DMS 273 treated with DMSO at 0.1 percent for 48 hours (cell line): ENCODE measurements around the gene DLGAP1.
A peak's percentile ranks its signal among the peaks of the same experiment; 100 is the strongest.
"Not testable (repeated sequence)": the region's sequence is repeated elsewhere in the genome, so short reads cannot be mapped to it uniquely, and the experiment has no call there.

Source experiments
- DNase-seq: peaks from one replicate; lab custom pipeline; 2025; lab: John Stamatoyannopoulos, UW

Gene DLGAP1

DNA sequence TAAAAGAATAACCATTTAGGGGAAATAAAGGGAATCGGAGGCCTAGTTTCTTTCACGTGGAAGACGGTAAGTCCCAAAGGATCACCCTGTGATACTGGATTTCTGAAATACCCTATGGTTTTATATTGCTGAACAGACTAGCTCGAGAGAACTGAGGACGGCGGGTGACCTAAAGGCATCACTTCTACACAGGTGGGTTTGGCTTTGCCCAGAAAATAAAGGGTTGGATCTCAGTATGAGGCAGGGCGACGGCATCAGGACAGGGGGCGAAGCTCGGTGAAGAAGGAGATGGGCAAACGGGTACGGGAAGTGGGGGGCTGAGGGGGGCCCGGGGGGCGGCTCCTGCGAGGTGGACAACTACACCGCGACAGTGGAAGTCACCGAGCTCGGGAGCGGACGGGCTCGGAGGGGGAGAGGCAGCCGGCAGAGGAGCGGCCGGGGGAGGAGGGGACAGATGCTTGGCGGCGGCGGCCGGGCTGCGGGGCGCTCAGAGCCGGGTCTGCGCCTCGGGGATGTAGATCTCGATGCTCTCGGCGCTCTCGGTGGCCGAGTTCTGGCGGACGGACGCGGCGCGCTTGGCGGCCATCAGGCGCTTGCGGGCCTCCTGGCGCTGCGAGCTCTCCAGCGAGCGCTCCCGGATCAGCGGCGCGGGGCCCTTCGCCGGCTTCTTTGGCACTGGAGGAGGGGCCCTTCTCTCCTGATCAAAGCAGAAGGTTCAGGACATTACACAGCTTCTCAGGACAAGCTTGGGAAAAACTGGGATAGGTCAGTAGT is 956.2 kb downstream of the DLGAP1 start:
- no peak for DNase-seq

DNA sequence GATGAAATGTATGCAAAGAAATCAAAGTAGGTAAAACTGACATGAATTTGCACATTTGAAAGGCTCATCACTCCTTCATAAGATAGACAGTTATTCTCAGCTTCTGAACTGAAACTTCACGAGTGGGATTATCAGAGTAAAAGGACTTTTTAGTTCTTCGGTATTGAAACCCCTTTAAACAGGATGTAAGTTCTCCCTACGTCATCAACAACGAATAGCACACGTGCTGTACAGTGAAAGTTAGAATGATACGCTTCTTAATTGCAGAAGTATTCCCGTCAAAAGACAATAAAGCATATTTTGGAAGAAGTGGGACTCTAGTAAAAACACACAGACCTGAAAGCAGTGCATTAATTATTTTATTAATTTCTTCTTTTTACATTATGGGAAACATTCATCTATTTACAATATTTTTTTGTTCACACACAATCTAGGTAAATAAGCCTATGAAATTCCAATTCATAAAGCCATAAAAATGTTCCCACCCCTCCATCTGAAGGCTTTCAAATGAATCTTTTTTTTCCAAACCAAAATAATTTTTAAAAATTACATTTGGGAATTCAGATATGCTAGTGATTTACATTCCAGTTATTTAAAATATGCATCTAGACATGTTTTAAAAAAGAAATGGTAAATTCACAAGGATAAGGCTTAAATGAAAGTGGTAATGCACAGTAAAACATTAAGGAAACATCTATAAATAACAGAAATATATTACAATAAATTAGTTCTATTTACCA is 959.2 kb downstream of the DLGAP1 start:
- DNase-seq, result no peak

DNA sequence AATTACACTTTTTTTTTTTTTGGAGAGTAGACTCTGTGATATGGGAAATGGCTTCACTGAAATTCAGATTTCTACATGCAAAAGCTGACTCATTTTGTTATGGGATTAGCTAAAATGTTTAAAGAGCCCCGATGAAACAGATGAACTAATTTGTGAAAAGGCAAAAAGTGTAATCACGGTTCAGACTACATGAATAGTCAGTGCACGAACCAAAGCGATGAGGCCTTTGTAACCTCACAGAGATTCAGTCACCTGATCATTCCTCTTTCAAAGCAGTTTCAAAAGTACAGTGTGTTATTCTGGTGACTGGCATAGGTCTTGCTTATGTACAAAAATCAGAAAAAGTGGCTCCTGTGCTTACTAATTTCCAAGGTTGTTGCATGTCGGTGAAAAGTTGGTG is 960.5 kb downstream of the DLGAP1 start:
- DNase-seq, result no peak

DNA sequence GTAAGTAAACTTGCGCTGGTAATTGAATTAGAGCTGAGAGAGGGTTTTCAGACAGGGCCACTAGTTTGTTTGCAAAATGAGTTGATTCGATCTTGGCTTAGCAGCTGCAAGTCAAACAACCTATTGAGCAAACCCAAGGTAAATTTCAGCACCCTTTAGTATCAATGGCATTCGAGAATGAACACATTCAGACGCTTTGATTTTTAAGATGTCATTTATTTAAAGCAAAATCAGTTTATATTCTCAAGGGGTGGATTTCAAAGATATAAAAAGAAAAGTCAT is 960.9 kb downstream of the DLGAP1 start:
- DNase-seq, result no peak

DNA sequence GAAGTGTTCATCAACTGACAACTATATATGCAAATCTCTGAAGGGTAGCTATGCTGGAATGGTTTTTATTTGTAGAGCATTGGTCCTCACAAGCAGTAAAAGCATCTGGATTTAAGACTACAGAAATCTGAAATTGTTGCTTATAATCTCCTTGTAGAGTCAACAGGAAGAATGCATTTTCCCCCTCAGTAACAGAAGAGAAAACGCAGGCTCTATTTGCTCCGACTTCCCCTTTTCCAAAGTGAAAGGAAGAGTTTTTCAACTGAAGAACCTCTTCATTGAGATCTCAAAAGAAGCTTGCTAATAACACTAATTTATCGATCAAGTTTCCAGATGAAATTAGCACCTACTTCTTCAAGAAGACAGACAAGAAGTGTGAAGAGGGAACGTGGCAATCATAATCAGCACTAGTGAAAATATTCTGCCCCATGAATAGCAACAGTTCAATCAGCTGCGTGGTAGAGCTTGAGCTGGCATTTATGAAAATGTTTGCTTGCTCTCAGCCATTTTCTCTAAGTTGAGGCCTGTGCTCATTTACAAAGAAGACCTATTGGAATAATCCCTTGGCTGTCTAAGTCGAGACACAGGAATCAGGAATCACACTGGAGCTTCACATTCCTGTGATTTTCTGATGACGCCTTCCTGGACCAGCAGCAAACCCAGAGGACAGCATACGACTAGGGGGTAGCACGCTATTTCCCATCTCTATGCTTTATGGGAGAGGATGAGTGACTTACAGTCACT is 961.4 kb downstream of the DLGAP1 start:
- no peak for DNase-seq

DNA sequence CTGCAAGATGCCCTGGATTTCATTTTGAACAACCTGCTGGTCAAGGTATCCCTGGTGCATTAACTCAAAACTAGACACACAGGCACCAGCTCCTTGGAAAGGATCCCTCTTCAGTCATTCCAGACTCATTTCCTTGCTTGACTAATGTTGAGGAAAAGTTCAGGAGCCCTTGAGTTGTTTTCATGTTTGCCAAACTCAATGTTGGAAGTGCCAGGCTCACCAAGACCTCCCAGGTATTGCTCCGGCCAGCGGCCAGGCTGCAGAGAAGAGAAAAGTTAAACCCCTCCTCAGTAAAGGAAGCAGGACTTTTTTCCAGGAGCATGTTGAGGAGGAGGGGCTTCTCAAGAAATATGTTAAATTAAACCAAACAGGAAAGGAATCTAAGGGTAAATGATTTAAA is 962.4 kb downstream of the DLGAP1 start:
- no peak for DNase-seq

DNA sequence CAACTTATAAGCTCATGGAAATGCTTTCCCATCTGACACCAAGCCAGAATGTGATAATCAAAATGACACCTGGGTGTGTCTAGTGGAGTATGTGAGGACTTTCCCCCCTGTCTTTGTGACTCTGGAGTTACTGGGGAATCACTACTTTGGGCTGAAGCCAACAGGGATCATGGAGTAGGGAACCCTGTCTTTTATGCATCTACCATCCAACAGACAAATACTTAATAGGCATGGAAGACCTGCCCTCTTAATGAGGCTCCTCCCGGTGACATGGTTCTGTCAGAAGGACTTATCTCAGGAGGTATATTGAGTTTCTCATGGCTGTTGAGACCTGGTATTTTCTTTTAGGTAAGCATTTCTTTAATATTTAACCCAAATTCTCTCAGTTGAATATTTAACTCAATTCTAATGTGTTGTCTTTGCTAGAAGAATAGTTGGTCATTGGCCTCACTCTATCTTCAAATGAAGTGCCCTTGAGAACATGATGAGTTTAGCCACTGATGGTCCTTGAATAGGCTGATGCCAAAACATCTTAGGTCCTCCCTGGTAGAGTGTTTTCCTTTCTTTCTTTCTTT is 963.0 kb downstream of the DLGAP1 start:
- DNase-seq, result no peak

DNA sequence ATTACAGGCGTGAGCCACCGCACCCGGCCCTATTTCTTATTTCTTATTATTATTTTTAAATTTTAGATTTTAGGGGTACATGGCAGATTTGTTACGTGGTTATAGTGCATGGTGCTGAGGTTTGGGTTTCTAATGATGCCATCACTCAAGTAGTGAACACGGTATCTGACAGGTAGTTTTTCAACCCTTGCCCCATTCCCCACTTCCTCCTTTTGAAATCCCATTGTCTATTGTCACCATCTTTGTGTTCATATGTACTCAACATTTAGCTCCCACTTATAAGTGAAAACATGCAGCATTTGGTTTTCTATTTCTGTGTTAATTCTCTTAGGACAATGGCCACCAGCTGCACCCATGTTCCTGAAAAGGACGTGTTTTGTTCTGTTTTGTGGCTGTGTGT is 965.6 kb downstream of the DLGAP1 start:
- no peak for DNase-seq

DNA sequence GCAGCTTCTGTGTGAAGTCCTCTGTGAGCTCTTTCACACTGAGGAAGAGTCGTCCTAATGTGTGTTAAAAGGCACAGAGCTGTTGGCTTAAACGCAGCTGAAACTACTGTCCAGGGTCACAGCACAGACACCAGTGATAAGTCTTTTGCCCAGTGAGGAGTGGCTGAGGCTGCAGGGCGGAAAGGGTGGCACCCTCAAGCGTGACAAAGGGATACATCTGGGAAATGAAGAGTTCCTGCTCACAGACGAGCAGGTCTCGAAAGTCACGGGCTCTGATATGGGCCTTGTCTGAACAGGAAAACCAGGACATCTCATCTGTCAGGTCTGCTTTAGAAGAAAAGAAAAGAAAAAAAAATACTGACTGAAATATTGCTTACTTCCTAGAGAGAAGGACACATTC is 968.6 kb downstream of the DLGAP1 start:
- no peak for DNase-seq

DNA sequence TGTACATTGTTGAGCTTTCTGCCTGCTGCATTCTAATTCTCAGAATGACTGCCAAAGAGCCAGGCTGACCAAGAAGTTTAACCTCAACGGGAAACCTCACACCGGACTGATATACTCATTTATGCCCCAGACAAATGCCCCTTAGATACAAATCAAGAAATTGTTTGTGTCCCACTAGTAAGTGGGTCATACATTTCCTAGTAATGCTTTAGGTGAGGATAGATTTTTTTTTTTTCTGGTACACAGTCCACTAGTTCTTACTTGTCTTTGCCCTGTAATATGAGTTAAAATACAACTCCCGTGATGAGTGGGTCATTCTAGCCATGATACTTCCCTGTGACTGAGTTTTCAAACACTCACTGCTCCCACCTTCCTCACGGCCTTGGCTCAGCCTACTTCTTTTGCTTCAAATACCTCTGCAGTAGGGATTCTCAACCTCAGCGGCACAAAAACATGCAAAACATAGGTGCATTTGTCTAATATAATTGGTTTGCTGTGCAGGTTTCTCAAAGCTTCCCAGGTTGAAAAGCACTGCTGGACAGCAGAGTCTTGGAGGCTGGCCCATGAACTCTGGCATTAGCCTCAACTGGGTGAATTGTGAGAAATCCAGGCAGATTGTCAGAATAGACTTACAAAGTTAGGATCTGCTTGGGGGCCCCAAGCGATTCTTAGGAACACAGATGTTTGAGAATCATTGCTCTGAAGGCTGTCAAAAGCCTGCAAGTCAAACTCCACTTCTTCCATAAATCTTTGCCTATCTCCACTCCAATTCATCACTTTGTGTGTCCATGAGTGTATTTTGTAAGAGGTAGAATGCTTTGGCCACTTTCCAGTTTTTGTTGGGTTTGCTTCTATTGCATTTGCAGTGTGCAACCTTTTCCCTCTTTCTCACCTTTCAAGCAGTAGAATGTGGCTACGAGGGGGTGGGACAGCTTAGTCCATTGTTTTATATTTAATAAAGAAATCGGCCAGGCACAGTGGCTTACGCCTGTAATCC is 969.7 kb downstream of the DLGAP1 start:
- DNase-seq, result no peak

DNA sequence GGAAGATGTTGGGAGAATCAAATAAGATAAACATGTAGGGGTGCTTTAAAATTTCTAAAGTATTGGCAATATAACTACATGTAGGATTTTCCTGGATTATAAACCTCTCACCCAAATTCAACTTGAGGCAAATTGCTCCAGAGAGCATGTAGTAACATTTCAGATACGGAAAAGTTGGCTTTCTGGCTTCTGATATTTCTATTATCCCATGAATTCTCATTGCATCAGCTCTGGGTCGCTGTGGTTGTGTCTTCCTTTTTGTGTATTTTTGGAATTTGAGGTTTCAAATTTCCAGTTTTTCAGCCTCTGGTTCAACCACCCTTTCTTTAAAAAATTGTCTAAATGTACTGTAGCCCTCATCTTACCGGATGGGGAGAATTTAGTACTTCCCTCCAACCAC is 972.8 kb downstream of the DLGAP1 start:
- no peak for DNase-seq

DNA sequence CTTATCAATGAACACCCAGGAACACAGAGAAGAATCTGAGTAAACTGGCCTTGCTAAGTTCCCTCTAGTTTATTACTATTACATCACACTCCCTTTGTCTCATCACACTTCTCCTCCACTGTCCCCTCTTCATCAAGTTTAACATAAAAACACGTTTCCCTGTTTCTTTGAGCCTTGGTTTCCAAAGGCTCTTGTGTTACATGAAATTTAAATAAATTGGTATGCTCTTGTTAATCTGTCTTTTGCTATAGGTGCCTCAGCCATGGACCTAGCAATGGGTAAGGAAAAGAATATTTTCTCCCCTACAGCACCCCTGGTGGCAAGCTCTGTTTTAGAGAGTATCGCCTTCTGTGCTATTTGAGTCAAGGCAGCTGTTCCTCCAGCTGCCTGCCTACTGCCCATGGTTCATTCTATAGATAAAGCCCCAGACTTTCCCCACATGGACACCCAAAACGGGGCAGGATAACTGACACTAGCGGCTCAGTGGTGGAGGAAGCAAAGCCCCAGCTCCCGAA is 973.4 kb downstream of the DLGAP1 start:
- DNase-seq, result peak; percentile 19

DNA sequence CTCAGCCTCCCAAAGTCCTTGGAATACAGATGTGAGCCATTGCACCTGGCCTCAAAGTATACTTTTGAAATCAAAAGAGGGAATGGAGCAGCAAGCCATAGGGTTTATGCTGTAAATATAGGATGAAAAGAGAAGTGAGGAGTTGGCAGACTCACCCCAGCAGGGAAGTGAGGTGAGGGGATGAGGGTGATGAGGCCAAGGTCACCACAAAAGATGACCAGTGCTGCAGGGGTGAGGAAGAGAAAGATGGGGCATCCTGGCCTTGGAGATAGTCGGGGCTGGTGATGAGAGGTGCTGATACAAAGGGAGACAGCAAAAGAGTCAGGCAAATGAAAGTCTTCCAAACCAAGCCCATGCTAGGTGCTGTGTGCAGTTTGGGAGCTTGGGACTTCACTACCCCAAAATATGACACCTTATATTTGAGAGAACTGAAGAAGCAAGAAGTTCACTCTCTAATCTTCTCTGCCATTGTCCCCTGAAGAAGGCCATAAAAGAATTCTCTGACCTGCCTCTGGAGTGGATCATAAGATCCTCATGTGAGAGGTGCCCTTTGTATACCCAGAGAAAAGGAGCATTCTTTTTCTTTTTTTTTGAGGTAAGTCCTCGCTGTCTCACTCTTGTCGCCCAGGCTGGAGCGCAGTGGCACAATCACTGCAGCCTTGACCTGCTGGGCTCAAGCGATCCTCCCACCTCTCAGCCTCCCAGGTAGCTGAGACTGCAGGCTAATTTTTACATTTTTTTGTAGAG is 974.1 kb downstream of the DLGAP1 start:
- no peak for DNase-seq

DNA sequence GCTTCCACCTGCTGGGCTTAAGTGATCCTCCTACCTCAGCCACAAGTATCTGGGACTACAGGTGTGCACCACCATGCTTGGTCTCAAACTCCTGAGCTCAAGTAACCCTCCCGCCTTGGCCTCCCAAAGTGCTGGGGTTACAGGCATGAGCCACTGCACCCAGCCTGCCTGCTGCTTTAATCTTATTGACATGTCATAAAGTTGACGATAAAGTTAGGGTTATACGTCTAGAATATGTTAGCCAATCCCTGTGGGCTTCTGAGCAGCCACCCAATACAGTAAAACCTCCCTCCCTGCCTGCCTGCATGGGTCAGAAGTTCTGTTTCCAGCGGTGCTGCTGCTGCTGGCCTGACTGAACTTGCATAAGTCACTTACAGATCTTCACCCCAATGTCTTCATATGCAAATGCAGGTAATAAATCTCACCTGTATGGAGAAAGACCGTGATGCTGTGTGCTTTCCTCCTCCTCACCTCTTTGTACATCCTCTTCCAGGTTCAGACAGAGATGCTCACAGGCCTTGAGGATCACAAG is 975.1 kb downstream of the DLGAP1 start:
- DNase-seq, result no peak

DNA sequence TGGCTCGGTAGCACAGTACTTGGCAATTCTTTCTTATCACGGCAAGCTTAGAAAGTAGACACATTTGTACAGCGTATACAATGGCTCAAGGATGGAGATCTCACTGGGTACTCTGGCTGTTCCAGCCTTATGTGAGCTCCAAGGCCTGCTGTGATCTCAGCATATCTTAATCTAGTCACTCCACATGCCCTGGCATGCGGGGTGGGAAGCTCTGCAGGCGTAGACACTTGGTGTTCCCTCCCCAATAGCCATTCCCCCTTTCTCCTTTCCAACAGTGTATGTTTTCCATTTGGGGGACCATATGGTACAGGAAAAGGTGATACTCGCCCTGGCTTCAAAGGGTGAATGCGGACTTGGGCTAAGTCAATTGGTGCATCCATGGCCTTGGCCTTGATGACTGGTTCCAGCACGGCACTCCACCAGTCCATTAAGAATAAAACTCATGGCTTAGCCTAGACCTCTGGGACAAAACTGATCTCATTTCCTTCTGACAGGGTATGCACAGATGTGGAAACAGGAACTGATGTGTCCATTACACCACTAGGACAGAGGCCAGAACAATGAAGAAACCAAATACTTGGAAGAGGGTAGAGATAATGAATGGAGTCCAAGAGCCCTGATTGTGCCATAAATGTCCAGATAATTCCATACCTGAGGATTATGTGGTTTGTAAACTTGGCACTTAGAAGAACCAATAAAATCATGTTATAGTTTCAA is 976.7 kb downstream of the DLGAP1 start:
- DNase-seq, result no peak

DNA sequence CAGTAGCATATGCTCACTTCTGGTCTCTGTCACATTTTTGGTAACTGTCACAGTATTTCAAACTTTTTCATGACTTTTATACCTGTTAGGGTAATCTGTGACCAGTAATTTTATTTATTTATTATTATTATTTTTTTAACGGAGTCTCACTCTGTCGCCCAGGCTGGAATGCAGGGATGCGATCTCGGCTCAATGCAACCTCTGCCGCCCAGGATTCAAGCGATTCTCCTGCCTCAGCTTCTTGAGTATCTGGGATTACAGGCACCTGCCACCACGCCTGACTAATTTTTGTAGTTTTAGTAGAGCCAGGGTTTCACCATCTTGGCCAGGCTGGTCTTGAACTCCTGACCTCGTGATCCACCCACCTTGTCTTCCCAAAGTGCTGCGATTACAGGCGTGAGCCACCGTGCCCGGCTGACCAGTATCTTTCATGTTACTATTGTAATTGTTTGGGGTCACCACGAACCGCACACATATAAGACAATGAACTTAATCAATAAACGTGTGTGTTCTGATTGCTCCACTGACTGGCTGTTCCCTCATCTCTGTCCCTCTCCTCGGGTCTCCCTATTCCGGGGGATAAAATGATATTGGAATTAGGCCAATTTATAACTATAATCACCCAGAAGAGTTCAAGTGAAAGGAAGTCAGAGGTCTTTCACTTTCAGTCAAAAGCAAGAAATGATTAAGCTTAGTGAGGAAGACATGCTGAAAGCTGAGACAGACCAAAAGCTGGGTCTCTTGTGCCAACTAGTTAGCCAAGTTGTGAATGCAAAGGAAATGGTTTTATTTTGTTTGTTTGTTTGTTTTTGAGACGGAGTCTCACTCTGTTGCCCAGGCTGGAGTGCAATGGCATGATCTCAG is 982.2 kb downstream of the DLGAP1 start:
- no peak for DNase-seq

DNA sequence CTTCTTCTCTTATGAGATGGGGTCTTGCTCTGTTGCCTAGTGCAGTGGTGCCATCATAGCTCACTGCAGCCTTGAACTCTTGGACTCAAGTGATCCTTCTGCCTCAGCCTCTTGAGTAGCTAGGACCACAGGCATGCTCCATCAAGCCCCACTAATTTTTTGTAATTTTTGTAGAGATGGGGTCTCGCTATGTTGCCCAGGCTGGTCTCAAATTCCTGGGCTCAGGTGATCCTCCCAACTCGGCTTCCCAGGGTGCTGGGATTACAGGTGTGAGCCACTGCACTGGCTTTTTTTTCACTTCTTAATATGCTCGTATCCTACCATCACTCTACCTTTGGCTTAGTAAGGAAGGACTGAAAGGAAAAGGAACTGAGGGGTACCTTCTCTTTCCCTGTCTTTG is 983.0 kb downstream of the DLGAP1 start:
- DNase-seq, result not testable (repeated sequence)

DNA sequence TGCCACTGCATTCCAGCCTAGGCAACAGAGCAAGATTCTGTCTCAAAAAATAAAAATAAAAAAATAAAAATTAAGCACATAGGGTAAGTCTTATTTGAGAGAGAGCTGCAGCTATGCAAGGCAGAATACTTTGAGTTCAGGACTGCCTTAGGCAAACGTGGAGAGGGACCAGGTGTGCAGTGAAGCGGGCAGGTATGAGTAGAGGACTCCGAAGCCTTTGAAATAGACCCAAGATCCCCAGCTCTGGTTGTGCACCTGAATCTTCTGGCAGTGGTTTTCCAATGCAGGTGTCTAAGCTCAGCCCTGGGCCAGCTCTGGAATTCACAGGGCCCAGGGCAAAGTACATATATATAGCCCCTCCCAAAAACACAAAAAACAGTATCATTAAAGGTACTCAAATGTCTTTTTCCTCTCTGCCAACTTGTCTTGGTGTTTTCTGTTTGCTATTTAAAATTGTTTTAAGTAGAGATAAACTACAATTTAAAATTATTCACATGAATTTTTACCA is 983.9 kb downstream of the DLGAP1 start:
- DNase-seq, result no peak
